ENCODE data around the gene PDE1A.

DNA sequence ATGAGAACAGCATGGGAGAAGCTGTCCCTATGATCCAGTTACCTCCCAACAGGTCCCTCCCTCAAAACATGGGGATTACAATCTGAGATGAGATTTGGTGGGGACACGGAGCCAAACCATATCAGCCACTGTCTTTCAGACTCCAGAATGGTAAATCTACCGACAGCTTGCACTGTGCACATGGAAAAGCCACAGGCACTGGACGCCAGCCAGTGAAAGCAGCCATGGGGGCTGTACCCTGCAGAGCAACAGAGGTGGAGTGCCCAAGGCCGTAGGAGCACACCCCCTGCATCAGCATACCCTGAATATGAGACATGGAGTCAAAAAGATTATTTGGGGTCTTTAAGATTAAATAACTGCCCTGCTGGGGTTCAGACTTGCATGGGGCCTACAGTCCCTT, 218.4 kb downstream of the PDE1A start:
- TF ChIP-seq, protein P1, sequence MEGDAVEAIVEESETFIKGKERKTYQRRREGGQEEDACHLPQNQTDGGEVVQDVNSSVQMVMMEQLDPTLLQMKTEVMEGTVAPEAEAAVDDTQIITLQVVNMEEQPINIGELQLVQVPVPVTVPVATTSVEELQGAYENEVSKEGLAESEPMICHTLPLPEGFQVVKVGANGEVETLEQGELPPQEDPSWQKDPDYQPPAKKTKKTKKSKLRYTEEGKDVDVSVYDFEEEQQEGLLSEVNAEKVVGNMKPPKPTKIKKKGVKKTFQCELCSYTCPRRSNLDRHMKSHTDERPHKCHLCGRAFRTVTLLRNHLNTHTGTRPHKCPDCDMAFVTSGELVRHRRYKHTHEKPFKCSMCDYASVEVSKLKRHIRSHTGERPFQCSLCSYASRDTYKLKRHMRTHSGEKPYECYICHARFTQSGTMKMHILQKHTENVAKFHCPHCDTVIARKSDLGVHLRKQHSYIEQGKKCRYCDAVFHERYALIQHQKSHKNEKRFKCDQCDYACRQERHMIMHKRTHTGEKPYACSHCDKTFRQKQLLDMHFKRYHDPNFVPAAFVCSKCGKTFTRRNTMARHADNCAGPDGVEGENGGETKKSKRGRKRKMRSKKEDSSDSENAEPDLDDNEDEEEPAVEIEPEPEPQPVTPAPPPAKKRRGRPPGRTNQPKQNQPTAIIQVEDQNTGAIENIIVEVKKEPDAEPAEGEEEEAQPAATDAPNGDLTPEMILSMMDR (IDR thresholded peaks at IDR 0.05), result no peak
- TF ChIP-seq POLR2A (IDR thresholded peaks at IDR 0.05), result no peak

Data from thyroid gland (tissue), 4 donors.